ENCODE measurements around the gene NCDN.
A peak's percentile ranks its signal among the peaks of the same experiment; 100 is the strongest.
"Not testable (repeated sequence)": the region's sequence is repeated elsewhere in the genome, so short reads cannot be mapped to it uniquely, and the experiment has no call there.

NCDN gene

GRCh38 chr1:35569936-35570335 lies 12.3 kb downstream of the NCDN start:
- DNase-seq (ENCODE audit: low read depth), result no peak

GRCh38 chr1:35570589-35571137 lies 13.1 kb downstream of the NCDN start:
- no peak for DNase-seq (ENCODE audit: low read depth)

- no peak for DNase-seq (ENCODE audit: low read depth)
Measured at GRCh38 chr1:35571263-35571662, 13.7 kb downstream of the NCDN start.

- DNase-seq (ENCODE audit: low read depth), result no peak
Measured at GRCh38 chr1:35572296-35572695, 14.7 kb downstream of the NCDN start.

GRCh38 chr1:35573198-35574124 lies 15.9 kb downstream of the NCDN start, which contains the start of gene TFAP2E:
TSS of gene TFAP2E (plus strand) at chr1:35573314. CDS start at chr1:35573578, 264 bp downstream.
- DNase-seq (ENCODE audit: low read depth), result no peak

GRCh38 chr1:35574125-35574654 lies 16.6 kb downstream of the NCDN start:
- DNase-seq (ENCODE audit: low read depth), result no peak

- DNase-seq (ENCODE audit: low read depth), result no peak
Measured at GRCh38 chr1:35574655-35575415, 17.2 kb downstream of the NCDN start.

GRCh38 chr1:35575416-35575958 lies 17.9 kb downstream of the NCDN start:
- no peak for DNase-seq (ENCODE audit: low read depth)

- no peak for DNase-seq (ENCODE audit: low read depth)
Measured at GRCh38 chr1:35576061-35576765, 18.6 kb downstream of the NCDN start.

GRCh38 chr1:35576766-35577070 lies 19.1 kb downstream of the NCDN start:
- not testable (repeated sequence) for DNase-seq (ENCODE audit: low read depth)

- DNase-seq (ENCODE audit: low read depth), result peak; percentile 55
Measured at GRCh38 chr1:35577071-35577998, 19.7 kb downstream of the NCDN start.

- DNase-seq (ENCODE audit: low read depth), result no peak
Measured at GRCh38 chr1:35580949-35581388, 23.4 kb downstream of the NCDN start.

GRCh38 chr1:35581621-35582020 lies 24.0 kb downstream of the NCDN start:
- DNase-seq (ENCODE audit: low read depth), result not testable (repeated sequence)

GRCh38 chr1:35585281-35585680 lies 27.7 kb downstream of the NCDN start:
- no peak for DNase-seq (ENCODE audit: low read depth)

GRCh38 chr1:35585805-35586204 lies 28.2 kb downstream of the NCDN start:
- DNase-seq (ENCODE audit: low read depth), result not testable (repeated sequence)

GRCh38 chr1:35586808-35587207 lies 29.2 kb downstream of the NCDN start:
- no peak for DNase-seq (ENCODE audit: low read depth)

GRCh38 chr1:35587736-35588135 lies 30.1 kb downstream of the NCDN start:
- no peak for DNase-seq (ENCODE audit: low read depth)

- DNase-seq (ENCODE audit: low read depth), result no peak
Measured at GRCh38 chr1:35588197-35588910, 30.8 kb downstream of the NCDN start.

GRCh38 chr1:35589516-35590427 lies 32.2 kb downstream of the NCDN start:
- DNase-seq (ENCODE audit: low read depth), result no peak
